NCI-H146 (cell line): ENCODE measurements around the gene HOXB13.

ENCODE experiments used
- DNase-seq: peaks from one replicate; lab custom pipeline; 2025; lab: John Stamatoyannopoulos, UW

The HOXB13 gene

GRCh38 chr17:48748718-48749566 is 20.4 kb upstream of the HOXB13 start:
- no peak for DNase-seq

GRCh38 chr17:48747445-48748363 is 19.2 kb upstream of the HOXB13 start:
- no peak for DNase-seq

GRCh38 chr17:48746916-48747444 is 18.4 kb upstream of the HOXB13 start:
- no peak for DNase-seq

- no peak for DNase-seq
These were observed 17.1 kb upstream of the HOXB13 start for GRCh38 chr17:48745381-48746275.

- DNase-seq: no peak
These were observed 12.0 kb upstream of the HOXB13 start for GRCh38 chr17:48740537-48740936.

GRCh38 chr17:48738803-48739526 is 10.4 kb upstream of the HOXB13 start:
- no peak for DNase-seq

- DNase-seq: no peak
These were observed 9.9 kb upstream of the HOXB13 start for GRCh38 chr17:48738424-48738802.

- DNase-seq: no peak
These were observed 8.9 kb upstream of the HOXB13 start for GRCh38 chr17:48737330-48738043.

GRCh38 chr17:48735062-48735351 is 6.5 kb upstream of the HOXB13 start:
- no peak for DNase-seq

- DNase-seq: no peak
These were observed 5.9 kb upstream of the HOXB13 start for GRCh38 chr17:48734333-48735061.

- no peak for DNase-seq
These were observed 5.2 kb upstream of the HOXB13 start for GRCh38 chr17:48733632-48734328.

GRCh38 chr17:48732688-48733629 is 4.4 kb upstream of the HOXB13 start:
- DNase-seq: no peak

GRCh38 chr17:48731355-48731754 is 2.8 kb upstream of the HOXB13 start:
- DNase-seq: no peak

- no peak for DNase-seq
These were observed 1.6 kb upstream of the HOXB13 start for GRCh38 chr17:48730240-48730550.

- DNase-seq: no peak
These were observed 1.0 kb upstream of the HOXB13 start for GRCh38 chr17:48729335-48730239.

GRCh38 chr17:48727415-48728175 is 955 bp downstream of the HOXB13 start:
- no peak for DNase-seq

- DNase-seq: no peak
These were observed 1.6 kb downstream of the HOXB13 start for GRCh38 chr17:48726916-48727286.
